ENCODE results near the gene SHISA9. TPM values are rescaled to one million over a fixed set of nuclear protein-coding genes. Genes with fewer than 3 reads are reported as not detected.

Gene SHISA9
- total and polyA plus RNA-seq, 12 donors = 0.04 to 0.96 (median 0.13) TPM; not detected in 3

DNA sequence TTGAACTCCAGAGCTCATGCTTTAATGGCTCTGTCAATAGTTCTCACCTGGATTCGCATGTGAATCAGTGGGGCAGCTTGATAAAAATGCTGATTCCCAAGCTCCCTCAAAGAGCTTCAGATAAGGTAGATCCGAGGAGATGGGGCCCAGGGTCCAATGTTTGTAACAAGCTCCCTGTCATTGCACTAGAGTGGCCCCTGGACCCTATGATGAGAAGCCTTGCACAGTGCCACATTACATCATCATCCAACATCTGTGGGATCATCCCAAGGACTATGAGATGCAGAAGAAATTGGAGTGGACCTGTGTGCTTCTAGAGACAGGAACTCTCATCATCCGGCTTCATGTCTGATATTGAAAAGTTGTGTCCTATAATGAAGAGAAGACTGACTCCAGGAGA is 340.8 kb downstream of the SHISA9 start:
- intact Hi-C loops (cut with DNase I) = no loop called here
- H3K27me3 ChIP-seq = peaks cover 0 to 4% (median 0%) of the 10 kb centered on the region in 7 donors
- H3K9me3 ChIP-seq = peaks cover 0 to 2% (median 0%) of the 10 kb centered on the region in 11 donors
- no peak overlapping the region for H3K27ac ChIP-seq
- TF ChIP-seq, protein P1, sequence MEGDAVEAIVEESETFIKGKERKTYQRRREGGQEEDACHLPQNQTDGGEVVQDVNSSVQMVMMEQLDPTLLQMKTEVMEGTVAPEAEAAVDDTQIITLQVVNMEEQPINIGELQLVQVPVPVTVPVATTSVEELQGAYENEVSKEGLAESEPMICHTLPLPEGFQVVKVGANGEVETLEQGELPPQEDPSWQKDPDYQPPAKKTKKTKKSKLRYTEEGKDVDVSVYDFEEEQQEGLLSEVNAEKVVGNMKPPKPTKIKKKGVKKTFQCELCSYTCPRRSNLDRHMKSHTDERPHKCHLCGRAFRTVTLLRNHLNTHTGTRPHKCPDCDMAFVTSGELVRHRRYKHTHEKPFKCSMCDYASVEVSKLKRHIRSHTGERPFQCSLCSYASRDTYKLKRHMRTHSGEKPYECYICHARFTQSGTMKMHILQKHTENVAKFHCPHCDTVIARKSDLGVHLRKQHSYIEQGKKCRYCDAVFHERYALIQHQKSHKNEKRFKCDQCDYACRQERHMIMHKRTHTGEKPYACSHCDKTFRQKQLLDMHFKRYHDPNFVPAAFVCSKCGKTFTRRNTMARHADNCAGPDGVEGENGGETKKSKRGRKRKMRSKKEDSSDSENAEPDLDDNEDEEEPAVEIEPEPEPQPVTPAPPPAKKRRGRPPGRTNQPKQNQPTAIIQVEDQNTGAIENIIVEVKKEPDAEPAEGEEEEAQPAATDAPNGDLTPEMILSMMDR (IDR thresholded peaks at IDR 0.05) = no peak
- no peak overlapping the region for H3K4me3 ChIP-seq
- ATAC-seq = no peak
- H3K36me3 ChIP-seq = no peaks in the 10 kb centered on the region
- DNase-seq = no peak
- no peaks in the 10 kb centered on the region for H3K4me1 ChIP-seq
- 62 to 64% methylated on average over 3 of the region's 3 CpGs for WGBS, 2 donors

DNA sequence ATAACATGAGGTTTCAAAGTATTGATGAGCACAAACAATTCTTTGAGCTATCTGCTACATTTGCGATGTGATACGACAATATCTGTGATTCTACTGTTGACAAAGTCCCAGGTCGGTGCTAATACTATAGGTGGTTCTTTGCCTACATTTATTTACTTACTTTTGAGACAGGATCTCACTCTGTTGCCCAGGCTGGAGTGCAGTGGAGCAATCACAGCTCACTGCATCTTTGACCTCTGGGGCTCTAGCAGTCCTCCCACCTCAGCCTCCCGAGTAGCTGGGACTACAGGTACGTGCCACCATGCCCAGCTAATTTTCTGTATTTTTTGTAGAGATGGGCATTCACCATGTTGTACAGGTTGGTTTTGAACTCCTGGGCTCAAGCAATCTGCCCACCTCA is 343.4 kb downstream of the SHISA9 start:
- ATAC-seq = no peak
- DNase-seq = no peak
- Histone ChIP-seq H3K9me3 (peaks cover 0 to 2% (median 0%) of the 10 kb centered on the region in 11 donors), H3K27ac (no peak overlapping the region), H3K36me3 (no peaks in the 10 kb centered on the region), H3K4me1 (no peaks in the 10 kb centered on the region), H3K27me3 (peaks cover 0 to 4% (median 0%) of the 10 kb centered on the region in 7 donors), H3K4me3 (no peak overlapping the region)
- WGBS, 2 donors = 85 to 87% methylated on average over 5 of the region's 5 CpGs
- intact Hi-C loops (cut with DNase I) = no loop called here
- TF ChIP-seq, protein P1 (IDR thresholded peaks at IDR 0.05) = no peak

DNA sequence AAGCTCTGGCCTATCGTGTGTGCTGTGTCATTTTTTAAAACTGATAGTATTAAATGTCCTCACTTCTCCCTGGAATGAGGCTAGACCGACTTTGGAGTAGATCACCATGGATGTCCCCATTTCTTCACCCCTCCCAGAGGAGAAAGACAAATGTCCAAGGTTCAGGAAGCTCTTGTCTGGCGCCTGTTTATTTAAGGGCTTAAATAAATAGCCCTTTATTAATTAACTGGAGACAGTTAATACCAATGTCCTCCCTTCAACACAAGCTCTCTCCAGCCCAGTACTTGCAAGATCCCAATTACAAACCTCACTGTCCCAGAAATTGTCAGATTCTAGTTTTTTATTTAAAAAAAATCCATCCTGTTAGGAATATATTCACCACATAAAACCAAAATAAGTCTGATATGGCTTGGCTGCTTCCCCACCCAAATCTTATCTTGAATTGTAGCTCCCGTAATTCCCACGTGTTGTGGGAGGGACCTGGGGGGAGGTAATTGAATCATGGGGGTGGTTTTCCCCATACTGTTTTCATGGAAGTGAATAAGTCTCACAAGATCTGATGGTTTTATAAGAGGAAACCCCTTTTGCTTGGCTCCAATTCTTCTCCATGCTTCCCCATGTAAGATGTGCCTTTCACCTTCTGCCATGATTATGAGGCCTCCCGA is 344.4 kb downstream of the SHISA9 start:
- ATAC-seq (no peak), DNase-seq (no peak)
- Histone ChIP-seq H3K4me1 (no peaks in the 10 kb centered on the region), H3K27me3 (peaks cover 0 to 4% (median 0%) of the 10 kb centered on the region in 7 donors), H3K36me3 (no peaks in the 10 kb centered on the region), H3K4me3 (no peak overlapping the region), H3K27ac (no peak overlapping the region), H3K9me3 (no peaks in the 10 kb centered on the region)
- WGBS, 2 donors = 62 to 63% methylated on average over 6 of the region's 6 CpGs
- TF ChIP-seq, protein P1 (IDR thresholded peaks at IDR 0.05) = no peak
- intact Hi-C loops (cut with DNase I) = no loop called here

DNA sequence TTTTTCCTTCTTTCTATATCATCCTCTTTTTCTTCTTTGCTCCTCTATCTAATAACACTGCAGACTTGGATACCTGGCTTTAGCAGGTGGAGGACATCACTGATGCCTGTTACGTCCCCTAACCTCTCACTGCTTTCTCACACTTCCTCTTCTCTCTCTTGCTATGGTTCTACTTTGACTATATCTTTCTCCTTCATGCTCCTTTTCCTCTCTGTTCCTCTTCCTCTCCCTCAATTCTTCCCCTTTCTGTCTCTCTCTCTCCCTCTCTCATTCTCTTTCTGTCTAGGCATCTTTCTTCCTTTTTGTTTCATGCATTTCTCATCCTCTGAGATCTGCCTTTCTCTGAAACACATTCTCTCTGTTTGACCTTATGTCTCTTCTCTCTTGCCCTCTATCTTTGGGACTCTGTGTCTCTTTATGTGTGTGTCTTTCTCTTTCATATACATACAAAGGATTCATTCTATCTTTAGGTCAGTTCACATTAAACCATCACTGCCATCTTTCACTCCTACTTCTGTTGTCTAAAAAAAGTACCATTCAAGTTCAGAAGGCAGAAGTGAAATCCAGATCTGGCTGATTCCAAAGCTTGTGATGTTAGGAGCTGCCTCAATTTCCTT is 353.7 kb downstream of the SHISA9 start:
- TF ChIP-seq, protein P1 (IDR thresholded peaks at IDR 0.05) = no peak
- no peak overlapping the region for H3K27ac ChIP-seq
- no peak for DNase-seq
- H3K36me3 ChIP-seq = no peaks in the 10 kb centered on the region
- 56 to 57% methylated on average over 1 of the region's 1 CpG for WGBS, 2 donors
- intact Hi-C loops (cut with DNase I) = loop anchor here in 1 of 10 donors (10.0 kb wide), 1 partner anchor 60 kb away; no protein-coding TSS in a partner anchor
- H3K9me3 ChIP-seq = peaks cover 0 to 19% (median 0%) of the 10 kb centered on the region in 11 donors
- ATAC-seq = no peak
- H3K4me3 ChIP-seq = no peak overlapping the region
- peaks cover 0 to 6% (median 0%) of the 10 kb centered on the region in 7 donors for H3K27me3 ChIP-seq
- H3K4me1 ChIP-seq = no peaks in the 10 kb centered on the region

Data from heart right ventricle (tissue), 16 donors.